ENCODE measurements around the gene NFATC2. TPM values are rescaled to one million over a fixed set of nuclear protein-coding genes. Genes with fewer than 3 reads are reported as not detected.

NFATC2 gene
- total RNA-seq, 1 experiment from 2014 or later, result 0.34 TPM

- in situ Hi-C loops (cut with HindIII; ENCODE audit: low pct_unique_long_range_greater_than_20kb, low sequenced_read_pairs), result no loop called here
- DNase-seq (ENCODE audit: low read depth), result no peak
These were observed 109.6 kb downstream of the NFATC2 start for GRCh38 chr20:51432875-51433274.

- in situ Hi-C loops (cut with HindIII; ENCODE audit: low pct_unique_long_range_greater_than_20kb, low sequenced_read_pairs), result no loop called here
- no peak for DNase-seq (ENCODE audit: low read depth)
These were observed 110.2 kb downstream of the NFATC2 start for GRCh38 chr20:51432251-51432784.

GRCh38 chr20:51431321-51431720, 111.2 kb downstream of the NFATC2 start:
- DNase-seq (ENCODE audit: low read depth), result no peak
- in situ Hi-C loops (cut with HindIII; ENCODE audit: low pct_unique_long_range_greater_than_20kb, low sequenced_read_pairs), result no loop called here

- DNase-seq (ENCODE audit: low read depth), result no peak
- in situ Hi-C loops (cut with HindIII; ENCODE audit: low pct_unique_long_range_greater_than_20kb, low sequenced_read_pairs), result no loop called here
These were observed 112.1 kb downstream of the NFATC2 start for GRCh38 chr20:51430198-51430950.

GRCh38 chr20:51429696-51430095, 112.8 kb downstream of the NFATC2 start:
- no peak for DNase-seq (ENCODE audit: low read depth)
- in situ Hi-C loops (cut with HindIII; ENCODE audit: low pct_unique_long_range_greater_than_20kb, low sequenced_read_pairs), result no loop called here

GRCh38 chr20:51429144-51429482, 113.4 kb downstream of the NFATC2 start:
- DNase-seq (ENCODE audit: low read depth), result no peak
- in situ Hi-C loops (cut with HindIII; ENCODE audit: low pct_unique_long_range_greater_than_20kb, low sequenced_read_pairs), result no loop called here

GRCh38 chr20:51428401-51429143, 113.9 kb downstream of the NFATC2 start:
- DNase-seq (ENCODE audit: low read depth), result no peak
- in situ Hi-C loops (cut with HindIII; ENCODE audit: low pct_unique_long_range_greater_than_20kb, low sequenced_read_pairs), result no loop called here

GRCh38 chr20:51427651-51428291, 114.7 kb downstream of the NFATC2 start:
- no peak for DNase-seq (ENCODE audit: low read depth)
- in situ Hi-C loops (cut with HindIII; ENCODE audit: low pct_unique_long_range_greater_than_20kb, low sequenced_read_pairs), result no loop called here

GRCh38 chr20:51426718-51427650, 115.5 kb downstream of the NFATC2 start:
- in situ Hi-C loops (cut with HindIII; ENCODE audit: low pct_unique_long_range_greater_than_20kb, low sequenced_read_pairs), result no loop called here
- no peak for DNase-seq (ENCODE audit: low read depth)

- no peak for DNase-seq (ENCODE audit: low read depth)
- in situ Hi-C loops (cut with HindIII; ENCODE audit: low pct_unique_long_range_greater_than_20kb, low sequenced_read_pairs), result no loop called here
These were observed 117.0 kb downstream of the NFATC2 start for GRCh38 chr20:51425347-51426106.

GRCh38 chr20:51424270-51425117, 118.0 kb downstream of the NFATC2 start:
- in situ Hi-C loops (cut with HindIII; ENCODE audit: low pct_unique_long_range_greater_than_20kb, low sequenced_read_pairs), result no loop called here
- no peak for DNase-seq (ENCODE audit: low read depth)

- in situ Hi-C loops (cut with HindIII; ENCODE audit: low pct_unique_long_range_greater_than_20kb, low sequenced_read_pairs), result no loop called here
- DNase-seq (ENCODE audit: low read depth), result no peak
These were observed 118.7 kb downstream of the NFATC2 start for GRCh38 chr20:51423810-51424209.

- in situ Hi-C loops (cut with HindIII; ENCODE audit: low pct_unique_long_range_greater_than_20kb, low sequenced_read_pairs), result no loop called here
- DNase-seq (ENCODE audit: low read depth), result no peak
These were observed 119.2 kb downstream of the NFATC2 start for GRCh38 chr20:51423290-51423667.

- DNase-seq (ENCODE audit: low read depth), result no peak
- in situ Hi-C loops (cut with HindIII; ENCODE audit: low pct_unique_long_range_greater_than_20kb, low sequenced_read_pairs), result no loop called here
These were observed 119.8 kb downstream of the NFATC2 start for GRCh38 chr20:51422514-51423289.

- DNase-seq (ENCODE audit: low read depth), result no peak
- in situ Hi-C loops (cut with HindIII; ENCODE audit: low pct_unique_long_range_greater_than_20kb, low sequenced_read_pairs), result no loop called here
These were observed 121.7 kb downstream of the NFATC2 start for GRCh38 chr20:51420805-51421204.

GRCh38 chr20:51420111-51420510, 122.4 kb downstream of the NFATC2 start:
- in situ Hi-C loops (cut with HindIII; ENCODE audit: low pct_unique_long_range_greater_than_20kb, low sequenced_read_pairs), result no loop called here
- DNase-seq (ENCODE audit: low read depth), result no peak
